ENCODE results near the gene ALDH3A1.
A peak's percentile ranks its signal among the peaks of the same experiment; 100 is the strongest.

The ALDH3A1 gene

DNA sequence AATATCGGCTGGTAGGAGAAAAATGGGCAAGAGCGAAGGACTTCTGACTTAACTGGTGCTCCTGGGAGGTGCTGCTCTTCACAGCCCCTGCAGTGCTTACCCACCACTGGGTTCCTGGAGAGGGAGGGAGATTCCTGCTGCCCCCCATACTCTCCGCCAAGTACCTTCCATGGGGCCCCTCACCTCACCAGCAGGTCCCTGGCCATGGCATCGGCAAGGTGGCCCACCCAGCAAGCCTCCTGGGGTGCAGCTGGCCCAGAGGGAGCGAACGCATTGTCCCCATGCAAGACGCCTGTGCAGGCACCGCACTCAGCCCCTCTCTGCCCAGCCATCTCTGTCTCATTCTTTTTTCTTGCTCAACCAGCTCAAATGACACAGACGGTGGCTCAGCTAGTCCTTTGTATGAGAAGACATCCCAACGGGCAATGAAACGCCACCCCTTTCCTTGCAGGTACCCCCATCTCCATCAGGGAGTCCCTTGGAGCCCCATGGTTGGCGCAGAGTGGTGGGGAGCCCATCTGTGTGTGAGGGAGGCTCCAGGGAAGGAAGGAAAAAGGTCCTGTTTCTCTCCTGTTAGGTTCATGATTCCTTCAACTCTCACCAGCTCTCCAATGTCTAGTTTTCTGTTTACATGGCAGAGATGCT, 9.6 kb upstream of the ALDH3A1 start:
- DNase-seq (ENCODE audit: low read depth): no peak
- TF ChIP-seq, protein P1, sequence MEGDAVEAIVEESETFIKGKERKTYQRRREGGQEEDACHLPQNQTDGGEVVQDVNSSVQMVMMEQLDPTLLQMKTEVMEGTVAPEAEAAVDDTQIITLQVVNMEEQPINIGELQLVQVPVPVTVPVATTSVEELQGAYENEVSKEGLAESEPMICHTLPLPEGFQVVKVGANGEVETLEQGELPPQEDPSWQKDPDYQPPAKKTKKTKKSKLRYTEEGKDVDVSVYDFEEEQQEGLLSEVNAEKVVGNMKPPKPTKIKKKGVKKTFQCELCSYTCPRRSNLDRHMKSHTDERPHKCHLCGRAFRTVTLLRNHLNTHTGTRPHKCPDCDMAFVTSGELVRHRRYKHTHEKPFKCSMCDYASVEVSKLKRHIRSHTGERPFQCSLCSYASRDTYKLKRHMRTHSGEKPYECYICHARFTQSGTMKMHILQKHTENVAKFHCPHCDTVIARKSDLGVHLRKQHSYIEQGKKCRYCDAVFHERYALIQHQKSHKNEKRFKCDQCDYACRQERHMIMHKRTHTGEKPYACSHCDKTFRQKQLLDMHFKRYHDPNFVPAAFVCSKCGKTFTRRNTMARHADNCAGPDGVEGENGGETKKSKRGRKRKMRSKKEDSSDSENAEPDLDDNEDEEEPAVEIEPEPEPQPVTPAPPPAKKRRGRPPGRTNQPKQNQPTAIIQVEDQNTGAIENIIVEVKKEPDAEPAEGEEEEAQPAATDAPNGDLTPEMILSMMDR (conservative IDR thresholded peaks at IDR 0.05; ENCODE audit: low read length): no peak
- no peak overlapping the region for H3K4me3 ChIP-seq (ENCODE audit: low read length)

DNA sequence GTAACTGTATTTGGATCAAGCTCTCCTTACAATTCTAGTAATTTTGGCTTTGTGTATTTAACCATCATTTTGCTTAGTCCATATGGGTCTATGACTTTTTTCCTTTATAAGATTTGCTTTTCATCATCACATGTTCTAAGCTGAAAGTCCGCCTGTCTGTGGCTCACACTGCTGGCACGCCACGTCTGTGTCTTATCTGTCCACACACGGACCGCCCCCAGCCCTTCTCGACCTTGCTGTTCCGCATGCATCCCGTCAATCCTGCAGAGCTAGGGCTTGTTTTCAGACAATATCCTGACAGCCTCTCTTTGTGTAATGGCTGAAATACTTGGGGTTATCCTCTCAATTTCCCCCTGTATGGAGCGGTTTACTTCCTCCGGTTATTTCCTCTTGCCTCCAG, 8.4 kb upstream of the ALDH3A1 start:
- TF ChIP-seq, protein P1 (conservative IDR thresholded peaks at IDR 0.05; ENCODE audit: low read length): no peak
- no peak for DNase-seq (ENCODE audit: low read depth)

DNA sequence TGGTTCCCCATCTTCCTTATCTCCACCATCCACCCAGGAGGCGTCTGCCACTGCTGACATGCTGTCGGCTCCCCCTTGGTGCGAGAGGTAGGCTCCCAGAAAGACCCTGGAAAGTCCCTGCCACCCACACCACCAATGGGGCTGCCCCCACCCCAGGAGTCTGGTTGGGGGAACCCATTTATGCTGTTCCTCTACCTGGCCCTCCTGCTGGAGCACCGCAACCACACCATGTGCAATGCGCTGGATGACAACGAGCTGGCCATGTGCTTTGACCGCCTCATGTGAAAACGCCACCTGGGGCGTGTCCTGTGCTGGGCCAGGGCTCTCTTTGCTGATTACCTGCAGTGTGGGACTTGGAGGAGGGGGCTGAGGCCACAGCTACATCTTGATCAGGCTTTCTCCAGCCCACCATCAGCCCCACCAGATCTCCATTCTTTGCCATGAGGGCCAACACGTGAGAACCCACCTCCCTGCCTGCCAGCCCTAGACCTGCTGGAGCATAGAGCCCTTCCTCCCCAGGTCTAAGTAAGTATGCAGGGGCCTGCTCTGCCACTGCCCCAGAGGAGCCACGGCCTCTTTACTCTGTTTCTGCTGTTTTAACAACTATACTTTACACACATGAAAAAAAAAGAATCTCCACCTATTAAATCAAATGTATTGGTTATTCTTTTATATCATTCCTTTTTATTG, 7.9 kb upstream of the ALDH3A1 start:
- TF ChIP-seq, protein P1 (conservative IDR thresholded peaks at IDR 0.05; ENCODE audit: low read length): no peak
- DNase-seq (ENCODE audit: low read depth): no peak
- H3K4me3 ChIP-seq (ENCODE audit: low read length): no peak overlapping the region

More for the DNA sequence above, 8.4 kb upstream of the ALDH3A1 start:
- H3K4me3 ChIP-seq (ENCODE audit: low read length): no peak overlapping the region

DNA sequence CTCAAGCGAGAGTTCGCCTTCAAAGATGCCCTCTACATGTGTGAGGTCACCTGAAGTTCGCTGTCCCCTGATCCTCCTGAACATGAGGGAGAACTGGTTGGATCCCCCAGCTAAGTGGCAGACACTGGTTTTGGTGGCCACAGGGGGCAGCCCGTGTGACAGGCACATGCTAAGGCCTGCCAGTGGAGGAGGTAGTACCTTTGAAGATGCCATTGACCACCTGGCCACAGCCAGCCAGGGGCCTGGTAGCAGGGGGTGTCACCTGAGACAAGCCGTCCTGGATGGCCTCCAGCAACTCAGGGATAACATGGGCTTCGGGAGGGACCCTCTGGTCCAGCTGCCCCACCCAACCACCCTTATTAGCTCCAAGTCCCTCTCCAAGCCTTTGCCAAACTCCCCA, 7.3 kb upstream of the ALDH3A1 start:
- TF ChIP-seq, protein P1 (conservative IDR thresholded peaks at IDR 0.05; ENCODE audit: low read length): no peak
- DNase-seq (ENCODE audit: low read depth): no peak
- no peak overlapping the region for H3K4me3 ChIP-seq (ENCODE audit: low read length)

DNA sequence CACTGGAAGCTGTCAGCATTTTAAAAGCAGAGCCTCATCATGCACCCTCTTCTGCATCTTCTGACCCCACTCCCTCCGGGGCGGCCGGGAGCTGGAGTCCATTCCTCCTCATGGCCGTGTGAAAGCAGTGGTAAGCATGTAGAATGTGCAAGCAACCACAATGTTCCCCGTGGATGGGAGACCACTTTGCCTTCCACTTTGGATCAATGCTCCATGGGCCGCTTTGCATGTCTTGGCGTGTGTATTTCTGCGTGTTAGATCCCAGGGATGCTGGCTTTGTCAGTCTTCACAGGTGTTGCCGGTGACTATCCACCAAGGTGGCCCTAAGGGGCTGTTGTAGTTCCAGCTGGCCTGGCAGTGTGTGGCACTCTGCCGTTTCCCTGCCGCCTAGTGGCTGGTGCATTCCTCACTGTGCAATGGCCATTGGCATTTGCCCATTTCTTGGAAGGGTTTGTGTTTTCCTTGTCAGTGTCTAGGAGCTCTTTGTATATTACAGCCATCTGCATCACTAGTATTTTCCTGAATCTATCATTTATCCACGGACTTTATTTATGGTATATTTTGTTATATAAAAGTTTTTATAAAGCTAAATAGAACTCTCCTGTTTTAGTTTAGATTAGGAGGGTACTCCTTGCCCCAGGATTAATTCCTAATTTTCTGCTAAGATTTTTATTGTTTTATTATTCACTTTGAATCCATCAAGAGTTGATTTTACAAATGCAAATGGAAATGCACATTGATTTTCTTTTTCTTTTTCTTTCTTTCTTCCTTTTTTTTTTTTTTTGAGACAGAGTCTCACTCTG, 5.8 kb upstream of the ALDH3A1 start:
- DNase-seq (ENCODE audit: low read depth): peak; percentile 31
- no peak overlapping the region for H3K4me3 ChIP-seq (ENCODE audit: low read length)
- TF ChIP-seq, protein P1 (conservative IDR thresholded peaks at IDR 0.05; ENCODE audit: low read length): peak; percentile 59

DNA sequence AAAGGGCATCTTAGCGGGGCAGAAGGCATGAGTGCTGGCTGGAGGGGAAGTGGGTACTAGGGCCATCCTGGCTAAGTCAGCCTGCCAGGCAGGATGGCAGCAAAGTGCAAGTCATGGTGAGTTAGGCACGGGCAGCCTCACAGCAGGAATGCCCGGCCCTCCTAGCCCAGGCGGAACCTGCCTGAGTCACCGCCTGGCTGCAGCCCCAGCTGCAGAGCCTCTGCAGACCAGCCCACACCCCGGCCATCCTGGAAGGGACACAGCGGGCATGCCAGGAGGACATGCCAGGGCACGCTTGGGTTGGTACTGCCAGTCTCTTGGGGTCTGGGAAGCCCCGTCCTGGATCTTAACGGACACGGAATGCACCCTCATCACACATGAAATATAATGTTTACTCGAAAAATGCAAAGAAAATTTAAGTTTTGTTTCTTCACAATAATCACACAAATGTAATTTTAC, 5.0 kb upstream of the ALDH3A1 start:
- TF ChIP-seq, protein P1 (conservative IDR thresholded peaks at IDR 0.05; ENCODE audit: low read length): no peak
- no peak overlapping the region for H3K4me3 ChIP-seq (ENCODE audit: low read length)
- DNase-seq (ENCODE audit: low read depth): peak; percentile 90

Data from AG10803 (cell line).